Peyer's patch (tissue), 4 donors: ENCODE data around the gene HLA-DOA.

ENCODE experiments used
- POLR2A ChIP-seq, 2 donors: fragments of 450-650 bp; IDR thresholded peaks; one replicate each; pipeline ENCODE4 v1.5.1; 2017; ENCODE audit warnings: antibody characterized with exemption in 2 of 2, mild to moderate bottlenecking in 2 of 2, moderate library complexity in 2 of 2
- TF ChIP-seq, protein P1 (sequence below), 6 experiments: fragments of 450-650 bp in 4 of 6; fragments of 200-600 bp in 2 of 6; sonication (generic) in 1 of 6; IDR thresholded peaks; one replicate each; pipeline ENCODE4 v1.5.1; 2017 to 2019; ENCODE audit warnings: antibody characterized with exemption in 6 of 6, mild to moderate bottlenecking in 3 of 6, moderate library complexity in 1 of 6

DNA sequence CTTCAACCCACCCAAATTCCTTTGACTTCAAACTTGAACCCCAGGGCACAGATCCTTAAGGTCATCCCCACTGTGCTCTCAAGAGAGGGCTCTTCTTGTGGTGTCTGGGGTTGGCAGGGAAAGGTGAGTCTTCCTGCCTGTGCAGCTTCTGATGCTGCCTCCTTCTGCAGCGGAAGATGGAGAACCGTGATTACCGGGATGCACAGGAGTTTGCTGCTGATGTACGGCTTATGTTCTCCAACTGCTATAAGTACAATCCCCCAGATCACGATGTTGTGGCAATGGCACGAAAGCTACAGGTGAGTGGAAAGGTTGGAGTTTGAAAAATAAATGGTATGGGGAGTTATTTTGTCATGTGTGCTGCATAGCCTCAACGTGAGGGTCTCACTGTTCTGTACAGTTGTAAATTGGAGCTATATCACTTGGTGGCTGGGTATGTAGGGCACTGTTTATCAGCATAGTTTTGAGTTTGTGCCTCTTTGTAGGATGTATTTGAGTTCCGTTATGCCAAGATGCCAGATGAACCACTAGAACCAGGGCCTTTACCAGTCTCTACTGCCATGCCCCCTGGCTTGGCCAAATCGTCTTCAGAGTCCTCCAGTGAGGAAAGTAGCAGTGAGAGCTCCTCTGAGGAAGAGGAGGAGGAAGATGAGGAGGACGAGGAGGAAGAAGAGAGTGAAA, 32.0 kb downstream of the HLA-DOA start:
- TF ChIP-seq, protein P1, sequence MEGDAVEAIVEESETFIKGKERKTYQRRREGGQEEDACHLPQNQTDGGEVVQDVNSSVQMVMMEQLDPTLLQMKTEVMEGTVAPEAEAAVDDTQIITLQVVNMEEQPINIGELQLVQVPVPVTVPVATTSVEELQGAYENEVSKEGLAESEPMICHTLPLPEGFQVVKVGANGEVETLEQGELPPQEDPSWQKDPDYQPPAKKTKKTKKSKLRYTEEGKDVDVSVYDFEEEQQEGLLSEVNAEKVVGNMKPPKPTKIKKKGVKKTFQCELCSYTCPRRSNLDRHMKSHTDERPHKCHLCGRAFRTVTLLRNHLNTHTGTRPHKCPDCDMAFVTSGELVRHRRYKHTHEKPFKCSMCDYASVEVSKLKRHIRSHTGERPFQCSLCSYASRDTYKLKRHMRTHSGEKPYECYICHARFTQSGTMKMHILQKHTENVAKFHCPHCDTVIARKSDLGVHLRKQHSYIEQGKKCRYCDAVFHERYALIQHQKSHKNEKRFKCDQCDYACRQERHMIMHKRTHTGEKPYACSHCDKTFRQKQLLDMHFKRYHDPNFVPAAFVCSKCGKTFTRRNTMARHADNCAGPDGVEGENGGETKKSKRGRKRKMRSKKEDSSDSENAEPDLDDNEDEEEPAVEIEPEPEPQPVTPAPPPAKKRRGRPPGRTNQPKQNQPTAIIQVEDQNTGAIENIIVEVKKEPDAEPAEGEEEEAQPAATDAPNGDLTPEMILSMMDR (IDR thresholded peaks at IDR 0.05), result no peak
- TF ChIP-seq POLR2A (IDR thresholded peaks at IDR 0.05), result no peak
